Measurements from ENCODE around the gene CCL5. TPM values are rescaled to one million over a fixed set of nuclear protein-coding genes. Genes with fewer than 3 reads are reported as not detected.
A peak's percentile ranks its signal among the peaks of the same experiment; 100 is the strongest.

CCL5 gene
- total and polyA plus RNA-seq, 2 donors (not counting 1 experiment from before 2014, with no cell fraction given): 2.9 to 5.3 TPM

DNA sequence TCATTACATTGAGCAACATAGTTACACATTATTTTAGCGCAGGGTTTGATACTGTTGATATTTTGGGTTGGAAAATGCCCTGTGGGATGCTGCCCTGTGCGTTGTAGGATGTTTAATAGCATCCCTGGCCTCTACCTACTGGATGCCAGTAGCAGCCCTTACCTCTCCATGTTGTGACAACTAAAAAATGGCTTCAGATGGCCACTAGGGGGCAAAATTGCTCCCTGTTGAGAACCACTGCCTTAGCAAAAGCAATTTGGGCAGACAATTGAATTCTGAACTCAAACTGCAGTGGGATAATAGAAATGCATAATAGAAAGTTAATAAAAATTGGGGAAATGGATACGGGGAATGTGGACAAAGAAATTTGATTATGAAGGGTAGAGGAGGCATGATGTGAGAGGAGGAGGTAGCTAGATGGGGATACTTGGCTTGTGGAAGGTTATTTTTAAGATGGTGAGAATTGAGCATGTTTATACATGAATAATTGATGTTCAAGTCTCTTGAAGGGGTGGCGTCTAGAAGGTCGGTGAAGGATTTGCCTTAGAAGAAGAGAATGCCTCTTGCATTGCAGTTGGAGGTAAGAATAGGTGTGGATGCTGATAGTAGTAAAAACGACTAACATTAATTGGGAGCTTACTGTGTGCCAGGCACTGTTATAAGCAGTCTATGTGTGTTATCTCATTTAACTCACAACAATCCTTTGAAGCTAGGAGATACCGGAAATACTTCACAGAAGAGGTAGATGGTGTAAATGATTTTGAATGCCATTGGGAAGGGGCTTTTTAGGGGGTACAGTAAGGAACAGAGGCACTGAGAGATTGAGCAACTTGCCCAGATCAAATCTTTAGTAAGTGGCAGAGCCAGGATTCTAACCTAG is 30.5 kb downstream of the CCL5 start:
- Histone ChIP-seq H3K4me3 (ENCODE audit: control extremely low read depth in 1 of 5, extremely low read depth in 1 of 5, insufficient read depth in 1 of 5, low read depth in 2 of 5, low read length in 4 of 5) (no peak overlapping the region), H2AFZ (ENCODE audit: insufficient read depth, low read depth, low read length, poor library complexity, severe bottlenecking) (no peak overlapping the region), H3K4me2 (replicated peaks; ENCODE audit: low read depth, low read length, poor library complexity, severe bottlenecking) (no peak overlapping the region), H3K4me1 (ENCODE audit: control insufficient read depth in 2 of 2, insufficient read depth in 2 of 2, low read length in 2 of 2) (no peaks in the 10 kb centered on the region), H3K36me3 (replicated peaks in 1 of 2; ENCODE audit: control extremely low read depth in 1 of 2, control insufficient read depth in 1 of 2, extremely low read depth in 1 of 2, insufficient read depth in 2 of 2, low read length in 1 of 2) (peaks cover 2 to 44% of the 10 kb centered on the region in 2 experiments), H3K9me3 (ENCODE audit: control extremely low read depth in 1 of 3, control insufficient read depth in 2 of 3, insufficient read depth in 1 of 3, low read length in 2 of 3) (no peaks in the 10 kb centered on the region), H4K20me1 (ENCODE audit: control insufficient read depth, insufficient read depth, low read length, poor library complexity, severe bottlenecking) (peaks cover 4% of the 10 kb centered on the region), H3K27ac (ENCODE audit: low read length in 2 of 2) (no peak overlapping the region), H3K27me3 (replicated peaks in 1 of 4; ENCODE audit: control extremely low read depth in 1 of 4, control insufficient read depth in 3 of 4, insufficient read depth in 4 of 4, low read length in 3 of 4) (no peaks in the 10 kb centered on the region), H3K9ac (ENCODE audit: low read length) (no peak overlapping the region), H3K79me2 (ENCODE audit: control insufficient read depth, insufficient read depth, low read length) (no peaks in the 10 kb centered on the region)
- intact Hi-C loops (cut with micrococcal nuclease): no loop called here
- ChIA-PET CTCF (interaction anchor here (0.8 to 2.1 kb wide), 7 partner anchors 8 to 300 kb away, joined by 3 to 6 read pairs (median 5); no protein-coding TSS in a partner anchor), POLR2A (no interaction called here)
- peak; percentile 39 for ATAC-seq (ENCODE audit: low read depth)
- peak; percentile 65 for DNase-seq
- no peaks in the 10 kb centered on the region for H3K9me3 Mint-ChIP-seq (ENCODE audit: insufficient read depth)
- WGBS (ENCODE audit: insufficient coverage): 87% methylated on average over 3 of the region's 7 CpGs
- TF ChIP-seq EZH2 (IDR thresholded peaks at IDR 0.05; ENCODE audit: borderline replicate concordance, insufficient read depth, low read depth, low read length, poor library complexity, severe bottlenecking) (no peak), CTCF (IDR thresholded peaks at IDR 0.05) (peak; percentile 86)
- H3K4me3 Mint-ChIP-seq: no peak overlapping the region
- H3K27me3 Mint-ChIP-seq: no peaks in the 10 kb centered on the region
- H3K27ac Mint-ChIP-seq: no peak overlapping the region
- H3K4me1 Mint-ChIP-seq: no peaks in the 10 kb centered on the region

Data from B cell (primary cell).